Activated naive CD4-positive, alpha-beta T cell treated with anti-CD3 and anti-CD28 coated beads, Interleukin-2, amount 50 U/mL, for 16 hours (primary cell): ENCODE data around the gene RBP5.

Source experiments
- DNase-seq: peaks from one replicate; pipeline ENCODE4 v3.0.0-alpha.2; 2020

Gene RBP5

GRCh38 chr12:7144414-7145120 is 15.9 kb upstream of the RBP5 start:
- DNase-seq, result no peak

- no peak for DNase-seq
Measured at GRCh38 chr12:7143564-7143963, 14.9 kb upstream of the RBP5 start.

- no peak for DNase-seq
Measured at GRCh38 chr12:7142809-7143465, 14.2 kb upstream of the RBP5 start.

GRCh38 chr12:7142056-7142644 is 13.5 kb upstream of the RBP5 start:
- peak; percentile 65 for DNase-seq

- DNase-seq, result no peak
Measured at GRCh38 chr12:7141351-7142005, 12.8 kb upstream of the RBP5 start.

GRCh38 chr12:7139200-7139599 is 10.5 kb upstream of the RBP5 start:
- DNase-seq, result no peak

- DNase-seq, result no peak
Measured at GRCh38 chr12:7137908-7138307, 9.2 kb upstream of the RBP5 start.

- DNase-seq, result no peak
Measured at GRCh38 chr12:7136676-7137075, 8.0 kb upstream of the RBP5 start.

- DNase-seq, result no peak
Measured at GRCh38 chr12:7136071-7136470, 7.4 kb upstream of the RBP5 start.

GRCh38 chr12:7134396-7135166 is 5.9 kb upstream of the RBP5 start:
- no peak for DNase-seq

GRCh38 chr12:7131502-7131866 is 2.8 kb upstream of the RBP5 start:
- DNase-seq, result no peak

GRCh38 chr12:7130701-7131501 is 2.2 kb upstream of the RBP5 start:
- peak; percentile 40 for DNase-seq

GRCh38 chr12:7129872-7130691 is 1.4 kb upstream of the RBP5 start, which contains the start of gene CLSTN3:
Gene CLSTN3, plus strand, starts transcription at chr12:7130371. Its CDS starts 278 bp downstream, at chr12:7130649.
- peak; percentile 81 for DNase-seq

GRCh38 chr12:7129287-7129871 is 690 bp upstream of the RBP5 start:
- no peak for DNase-seq

- no peak for DNase-seq
Measured at GRCh38 chr12:7127916-7128626, 618 bp downstream of the RBP5 start.

- DNase-seq, result no peak
Measured at GRCh38 chr12:7125632-7126227, 3.0 kb downstream of the RBP5 start.

GRCh38 chr12:7123806-7124522 is 4.7 kb downstream of the RBP5 start:
- no peak for DNase-seq

GRCh38 chr12:7122811-7123769 is 5.6 kb downstream of the RBP5 start:
- no peak for DNase-seq
